GM12878 (cell line): ENCODE results near the gene FUT3. TPM values are rescaled to one million over a fixed set of nuclear protein-coding genes. Genes with fewer than 3 reads are reported as not detected.

ENCODE experiments used
- ATAC-seq: fragments of 200-7000 bp; cut with Tn5 transposase; 3 replicates; pipeline ENCODE4 v1.9.1; 2020; ENCODE audit warnings: mild to moderate bottlenecking, moderate library complexity
- BruUV-seq: library from RNA; stranded (reverse); fragments of 400-500 nt; replicated peaks from 2 replicates; lab custom pipeline; 2021; lab: Mats Ljungman, UMichigan
- CTCF ChIA-PET: fragments of 300-600 bp; sonication (Branson Sonifier 250); formaldehyde crosslinking; extraction: SDS; loops from one replicate; lab custom pipeline; 2021; ENCODE audit warnings: inconsistent platforms; lab: Yijun Ruan, JAX
- POLR2A ChIA-PET: fragments of 350-600 bp; formaldehyde crosslinking; extraction: SDS; loops from one replicate; lab custom pipeline; 2021; ENCODE audit warnings: inconsistent platforms; lab: Charles Lee
- RAD21 ChIA-PET: fragments of 300-600 bp; sonication (Branson Sonifier 250); formaldehyde crosslinking; loops from one replicate; lab custom pipeline; 2023; ENCODE audit warnings: antibody characterized with exemption; ENCODE audit not compliant: unreplicated experiment; lab: Charles Lee
- SMC1A ChIA-PET: fragments of 300-600 bp; sonication (Branson Sonifier 250); formaldehyde crosslinking; loops from one replicate; lab custom pipeline; 2023; ENCODE audit not compliant: unreplicated experiment, uncharacterized antibody; lab: Charles Lee
- DNase-seq: peaks from one replicate; pipeline ENCODE4 v3.0.0-alpha.2; 2011; ENCODE audit warnings: low read depth, low spot score
- FAIRE-seq: peaks from 3 replicates; lab custom pipeline; 2011; peaks lifted over from hg19 to GRCh38; lab: Jason Lieb, UNC
- H2AFZ ChIP-seq: 2 replicates; pipeline ENCODE4 v1.6.0; 2011; ENCODE audit warnings: low read depth, low read length, control low read depth; ENCODE audit not compliant: control insufficient read depth
- H3K27ac ChIP-seq: 2 replicates; pipeline ENCODE4 v1.5.1; 2011; ENCODE audit warnings: control low read depth; ENCODE audit not compliant: control insufficient read depth, insufficient read depth
- H3K27me3 ChIP-seq, 2 experiments: replicated peaks in 1 of 2; 2 replicates each; pipeline versions ENCODE4 v1.6.0 to v1.6.1; 2011; ENCODE audit warnings: low read length in 1 of 2; ENCODE audit not compliant: control insufficient read depth in 2 of 2, insufficient read depth in 2 of 2
- H3K36me3 ChIP-seq, 2 experiments: 2 replicates each; pipeline ENCODE4 v1.5.1; 2011; ENCODE audit warnings: low read length in 1 of 2; ENCODE audit not compliant: control insufficient read depth in 2 of 2, insufficient read depth in 2 of 2
- H3K4me1 ChIP-seq: 2 replicates; pipeline ENCODE4 v1.6.1; 2011; ENCODE audit warnings: mild to moderate bottlenecking, low read length, moderate library complexity, mixed read lengths; ENCODE audit not compliant: control insufficient read depth, insufficient read depth
- H3K4me2 ChIP-seq: 2 replicates; pipeline ENCODE4 v1.6.0; 2011; ENCODE audit warnings: control low read depth; ENCODE audit not compliant: control insufficient read depth, insufficient read depth
- H3K4me3 ChIP-seq: fragments of 200-600 bp; sonication (generic); 2 replicates; pipeline ENCODE4 v1.5.1; 2016
- H3K79me2 ChIP-seq: 2 replicates; pipeline ENCODE4 v1.6.0; 2011; ENCODE audit warnings: low read length; ENCODE audit not compliant: control insufficient read depth, insufficient read depth
- H3K9ac ChIP-seq: 2 replicates; pipeline ENCODE4 v1.8.0; 2011; ENCODE audit warnings: low read length, control low read depth, mixed read lengths; ENCODE audit not compliant: control insufficient read depth, insufficient read depth
- H3K9me3 ChIP-seq: replicated peaks from 3 replicates; pipeline ENCODE4 v1.5.1; 2011; ENCODE audit warnings: mild to moderate bottlenecking, low read length; ENCODE audit not compliant: control insufficient read depth, insufficient read depth
- H4K20me1 ChIP-seq: 2 replicates; pipeline ENCODE4 v1.6.0; 2011; ENCODE audit not compliant: control insufficient read depth, insufficient read depth
- E4F1 ChIP-seq: fragments of 450-650 bp; IDR thresholded peaks from 2 replicates; pipeline ENCODE4 v1.6.1; 2018; ENCODE audit warnings: borderline replicate concordance, mild to moderate bottlenecking; ENCODE audit not compliant: partially characterized antibody
- ETV6 ChIP-seq, 2 experiments: fragments of 450-650 bp in 1 of 2; IDR thresholded peaks in 1 of 2; conservative IDR thresholded peaks in 1 of 2; 2 replicates each; pipeline ENCODE4 v1.6.1; 2014; ENCODE audit warnings: antibody characterized with exemption in 1 of 2, borderline replicate concordance in 1 of 2, low read depth in 1 of 2, mild to moderate bottlenecking in 1 of 2, moderate library complexity in 1 of 2
- FOS ChIP-seq: IDR thresholded peaks from 3 replicates; pipeline ENCODE4 v1.6.1; 2011; ENCODE audit warnings: borderline replicate concordance; ENCODE audit not compliant: insufficient read length; ENCODE audit errors: extremely low read depth
- IRF5 ChIP-seq: fragments of 450-650 bp; IDR thresholded peaks from 2 replicates; pipeline ENCODE4 v1.6.1; 2017; ENCODE audit warnings: borderline replicate concordance
- NRF1 ChIP-seq: conservative IDR thresholded peaks from 2 replicates; pipeline ENCODE4 v1.6.1; 2011; ENCODE audit warnings: mild to moderate bottlenecking, low read depth, low read length, improper control_type of control experiment
- POLR2AphosphoS5 ChIP-seq: IDR thresholded peaks from 2 replicates; pipeline ENCODE4 v1.6.1; 2011; ENCODE audit warnings: mild to moderate bottlenecking, low read length, inconsistent platforms
- PRDM15 ChIP-seq: fragments of 450-650 bp; formaldehyde crosslinking; IDR thresholded peaks from 2 replicates; pipeline ENCODE4 v1.4.0; 2020; ENCODE audit warnings: mild to moderate bottlenecking, moderate library complexity
- RFX5 ChIP-seq: IDR thresholded peaks from 2 replicates; pipeline ENCODE4 v1.6.1; 2011; ENCODE audit warnings: low read depth, low read length, improper control_type of control experiment
- SRF ChIP-seq, 2 experiments: IDR thresholded peaks; 2 replicates each; pipeline ENCODE4 v1.6.1; 2011; ENCODE audit warnings: low read depth in 2 of 2, low read length in 2 of 2, mild to moderate bottlenecking in 1 of 2, moderate library complexity in 1 of 2
- TCF3 ChIP-seq: IDR thresholded peaks from 2 replicates; pipeline ENCODE4 v1.6.1; 2012; ENCODE audit warnings: low read depth, mild to moderate bottlenecking, low read length, borderline replicate concordance; ENCODE audit not compliant: insufficient read depth
- ZNF384 ChIP-seq: IDR thresholded peaks from 2 replicates; pipeline ENCODE4 v1.6.1; 2012; ENCODE audit warnings: low read depth, mild to moderate bottlenecking, low read length, improper control_type of control experiment, borderline replicate concordance
- WGBS: methylation state at CpG from one replicate; pipeline ENCODE4 v1.1.6; 2016; ENCODE audit warnings: low lambda C conversion rate; ENCODE audit not compliant: insufficient replicate concordance, insufficient coverage; ENCODE audit errors: missing lambda C conversion rate; 5-methylcytosine and 5-hydroxymethylcytosine counted together
- in situ Hi-C: fragments of 300-500 bp; cut with MboI; formaldehyde crosslinking; loops from 9 replicates; pipeline ENCODE4 v1.14.3; 2018; ENCODE audit warnings: mixed read lengths
- intact Hi-C: fragments of 100-400 bp; cut with micrococcal nuclease; formaldehyde crosslinking; loops from one replicate; pipeline ENCODE4 v1.14.2; 2022; ENCODE audit not compliant: unreplicated experiment
- polyA plus RNA-seq, 11 experiments: library from polyadenylated mRNA; depleted of rRNA in 4 of 11; unstranded in 6 of 11; stranded (reverse) in 5 of 11; fragments of >200 nt; fragmentation: Nextera tagmentation in 4 of 11; fragmentation: Illumina TruSeq in 1 of 11; extraction: Ambion mirVana in 4 of 11; extraction: Trizol in 1 of 11; gene quantifications; 1 replicate in 1 of 11; 2 replicates in 10 of 11; pipeline versions ENCODE4 v1.2.1 to v1.2.3, GENCODE V29; 2011 to 2016; ENCODE audit warnings: inconsistent platforms in 2 of 11, missing spikeins in 2 of 11, low read depth in 1 of 11
- total RNA-seq, 4 experiments: library from RNA; depleted of rRNA in 3 of 4; stranded (reverse); fragments of >200 nt in 3 of 4; fragmentation: Illumina TruSeq in 1 of 4; extraction: Trizol in 1 of 4; gene quantifications; 2 replicates each; pipeline versions ENCODE4 v1.2.1 to v1.2.3, GENCODE V29; 2013 to 2021

The FUT3 gene
- total and polyA plus RNA-seq, 10 of the 15 experiments (the other 5 are each of a cell fraction or from before 2014, with no cell fraction given), result 0.04 to 0.31 (median 0.07) TPM; not detected in 7

- Histone ChIP-seq H2AFZ (no peak overlapping the region), H3K27me3 (no peaks in the 10 kb centered on the region), H3K27ac (no peak overlapping the region), H3K4me3 (no peak overlapping the region), H3K79me2 (peaks cover 20% of the 10 kb centered on the region), H3K9ac (no peak overlapping the region), H3K9me3 (no peaks in the 10 kb centered on the region), H3K36me3 (peaks cover 8 to 13% of the 10 kb centered on the region in 2 experiments; a peak in 3 of 4 replicates), H3K4me1 (peaks cover 2% of the 10 kb centered on the region), H3K4me2 (no peak overlapping the region), H4K20me1 (peaks cover 6% of the 10 kb centered on the region)
- no peak for FAIRE-seq
- ChIA-PET CTCF (no interaction called here), RAD21 (no interaction called here), POLR2A (no interaction called here), SMC1A (no interaction called here)
- 90% methylated on average over 30 of the region's 30 CpGs for WGBS
- in situ Hi-C loops, result no loop called here
- DNase-seq, result no peak
- intact Hi-C loops, result no loop called here
- ATAC-seq, result no peak
- BruUV-seq, result no TSS peak
- no peak for TF ChIP-seq POLR2AphosphoS5
- no peak for TF ChIP-seq PRDM15 (CRISPR knock-in tag)
- no peak for TF ChIP-seq TCF3
- TF ChIP-seq FOS, result no peak
- TF ChIP-seq IRF5, result no peak
- TF ChIP-seq NRF1, result no peak
- no peak for TF ChIP-seq SRF (IDR thresholded peaks at IDR 0.05; ENCODE audit: low read depth in 2 of 2, low read length in 2 of 2)
- TF ChIP-seq RFX5, result no peak
- TF ChIP-seq ETV6 (conservative IDR thresholded peaks at IDR 0.05 in 1 of 2, IDR thresholded peaks at IDR 0.05 in 1 of 2; ENCODE audit: borderline replicate concordance in 1 of 2, low read depth in 1 of 2), result no peak
- TF ChIP-seq ZNF384, result no peak
- TF ChIP-seq E4F1, result no peak
Measured at GRCh38 chr19:5897189-5897969, 46.1 kb upstream of the FUT3 start.
